Stimulated activated CD4-positive, alpha-beta T cell treated with anti-CD3 and anti-CD28 coated beads, Interleukin-12 subunit alpha, Interleukin-12 subunit beta, amount 100 ng/mL, for 24 hours (primary cell): ENCODE results near the gene TBXAS1.

Experiments
- DNase-seq, 2 experiments: peaks; one replicate each; pipeline ENCODE4 v3.0.0-alpha.2; 2020; ENCODE audit warnings: low read depth in 2 of 2

Gene TBXAS1

DNA sequence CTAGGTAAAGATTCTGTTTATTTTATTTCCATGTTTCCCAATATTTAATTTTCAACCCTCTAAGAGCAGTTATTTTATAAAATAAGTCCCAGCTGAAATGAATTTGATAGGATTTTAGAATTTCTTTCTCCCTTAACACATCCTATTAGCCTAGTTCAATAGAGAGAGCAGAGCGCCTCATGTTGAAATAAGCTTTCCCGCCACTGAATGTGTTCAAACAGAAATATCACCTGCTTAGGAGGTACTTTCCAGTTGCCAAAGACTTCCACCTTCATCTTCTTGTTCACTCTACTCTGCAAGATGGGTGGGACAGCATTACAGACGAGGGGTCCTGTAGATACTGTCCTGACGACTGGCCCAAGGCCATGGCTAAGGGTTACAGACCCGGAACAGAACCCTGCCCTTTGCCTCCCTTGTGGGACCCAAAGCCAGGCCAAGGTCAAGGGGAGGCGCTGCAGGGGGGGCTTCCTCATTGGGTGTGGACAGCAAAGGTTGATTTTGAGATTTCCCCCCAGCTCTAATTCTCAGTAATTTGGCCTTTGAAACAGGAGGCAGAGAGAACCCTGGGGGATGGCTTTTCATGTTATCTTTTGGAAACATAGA, 171.7 kb downstream of the TBXAS1 start:
- no peak for DNase-seq

DNA sequence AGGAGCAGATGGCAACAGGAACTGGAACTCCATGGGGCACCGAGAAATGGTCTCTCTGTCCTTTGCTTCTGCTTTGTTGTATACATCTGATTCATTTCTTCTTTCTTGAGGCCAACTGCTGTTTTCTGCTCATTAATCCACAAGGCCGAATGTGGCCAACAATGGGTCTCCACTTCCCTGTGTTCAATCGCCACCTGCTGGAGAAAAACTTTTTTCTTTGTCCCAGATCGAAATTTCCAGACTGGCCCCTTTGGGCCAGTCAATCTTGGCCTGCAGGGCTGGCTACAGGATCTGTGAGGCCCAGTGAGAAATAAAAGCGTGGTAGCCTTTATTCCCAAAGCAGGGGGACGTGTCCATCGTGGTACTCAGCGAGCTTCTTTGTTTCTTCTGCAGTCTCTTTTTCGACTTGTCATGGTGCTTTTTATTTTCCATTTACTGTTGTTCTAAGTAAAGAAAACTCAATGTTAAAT, 174.9 kb downstream of the TBXAS1 start:
- peak in 1 of 2 experiments; percentile 10 for DNase-seq

DNA sequence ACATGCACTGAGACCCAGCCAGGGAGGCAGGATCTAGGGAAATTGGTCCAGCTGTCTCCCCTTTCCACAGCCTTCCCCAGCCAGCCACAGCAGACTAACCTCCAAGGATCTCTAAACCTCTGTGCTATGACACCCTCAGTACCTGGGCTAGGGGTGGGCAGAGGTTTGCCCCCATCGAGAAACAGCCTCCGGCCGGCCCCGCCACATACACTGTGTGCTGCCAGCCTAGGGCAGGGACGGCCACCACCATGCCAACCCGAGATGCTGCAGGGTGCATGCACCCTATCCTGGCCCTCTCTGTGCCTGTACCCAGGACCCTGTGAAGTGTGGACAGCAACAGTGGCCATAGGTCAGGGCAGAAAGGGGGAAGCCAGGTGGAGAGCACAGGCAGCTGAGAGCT, 175.6 kb downstream of the TBXAS1 start:
- DNase-seq = no peak

DNA sequence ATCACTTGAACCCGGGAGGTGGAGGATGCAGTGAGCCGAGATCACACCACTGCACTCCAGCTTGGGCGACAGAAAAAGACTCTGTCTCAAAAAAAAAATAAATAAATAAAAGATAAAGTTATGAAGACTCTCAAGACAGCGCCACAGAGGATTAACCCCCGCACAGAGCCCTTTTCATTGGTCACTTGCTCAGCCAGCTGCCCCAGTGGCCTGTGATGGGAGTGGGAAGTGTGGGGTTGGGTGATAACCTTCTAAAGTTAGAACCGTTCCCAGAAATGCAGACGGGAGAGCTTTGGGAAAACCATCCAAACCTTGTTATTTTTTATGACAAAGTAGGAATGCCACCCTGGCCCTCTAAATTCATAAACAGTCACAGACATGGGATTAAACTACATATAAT, 176.3 kb downstream of the TBXAS1 start:
- no peak for DNase-seq

DNA sequence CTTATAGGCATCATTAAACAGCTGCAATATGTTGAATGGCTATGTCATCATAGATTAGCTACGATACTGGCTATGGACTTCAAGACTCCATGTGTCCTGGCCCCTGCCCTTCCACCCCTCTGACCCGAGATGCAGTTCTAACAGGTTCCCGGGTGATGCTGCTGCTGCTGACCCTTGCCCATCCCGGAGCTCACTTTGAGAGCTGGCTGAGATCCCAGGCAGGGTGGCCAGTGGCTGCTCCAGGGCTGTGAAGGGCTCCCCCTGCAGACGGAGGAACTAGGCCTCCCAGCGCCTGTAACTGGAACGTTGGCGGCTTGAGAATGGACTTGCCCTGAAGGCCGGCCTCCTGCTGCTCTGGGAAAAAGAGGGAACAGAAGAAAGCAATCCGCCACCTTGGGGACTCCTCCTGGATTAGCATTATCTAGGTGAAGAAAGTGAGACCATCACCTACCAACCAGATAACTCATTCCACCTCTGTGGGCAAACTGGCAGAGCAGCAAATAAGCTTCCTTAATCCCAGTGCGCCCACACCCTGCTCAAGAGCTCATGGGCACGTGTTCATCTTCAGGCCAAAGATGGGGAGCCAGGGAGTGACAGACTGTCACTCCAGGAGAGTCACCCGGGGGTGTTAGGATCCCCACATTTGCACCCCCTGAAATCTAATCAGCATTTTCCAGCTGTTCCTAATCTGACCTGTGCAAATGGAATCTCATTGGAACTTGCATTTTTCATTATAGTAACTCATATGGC, 176.9 kb downstream of the TBXAS1 start:
- no peak for DNase-seq

DNA sequence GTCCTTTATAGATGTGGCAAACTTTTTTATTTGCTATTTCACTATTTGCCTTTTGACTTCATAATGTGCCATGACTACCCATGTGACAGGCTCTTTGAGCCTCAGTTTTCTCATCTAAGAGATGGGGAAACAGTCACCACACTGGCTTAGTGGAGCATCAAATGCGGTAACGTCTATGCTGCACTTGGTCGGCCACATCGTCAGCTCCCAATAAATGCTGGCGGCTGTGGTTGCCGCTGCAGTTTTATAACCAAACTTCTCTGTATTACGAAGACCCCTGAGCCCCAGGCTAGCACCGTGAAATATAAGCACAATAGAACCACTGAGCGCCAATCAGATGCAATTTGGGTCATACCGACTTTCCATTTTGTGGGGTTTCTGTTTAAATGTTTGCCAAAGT, 177.5 kb downstream of the TBXAS1 start:
- DNase-seq = no peak

DNA sequence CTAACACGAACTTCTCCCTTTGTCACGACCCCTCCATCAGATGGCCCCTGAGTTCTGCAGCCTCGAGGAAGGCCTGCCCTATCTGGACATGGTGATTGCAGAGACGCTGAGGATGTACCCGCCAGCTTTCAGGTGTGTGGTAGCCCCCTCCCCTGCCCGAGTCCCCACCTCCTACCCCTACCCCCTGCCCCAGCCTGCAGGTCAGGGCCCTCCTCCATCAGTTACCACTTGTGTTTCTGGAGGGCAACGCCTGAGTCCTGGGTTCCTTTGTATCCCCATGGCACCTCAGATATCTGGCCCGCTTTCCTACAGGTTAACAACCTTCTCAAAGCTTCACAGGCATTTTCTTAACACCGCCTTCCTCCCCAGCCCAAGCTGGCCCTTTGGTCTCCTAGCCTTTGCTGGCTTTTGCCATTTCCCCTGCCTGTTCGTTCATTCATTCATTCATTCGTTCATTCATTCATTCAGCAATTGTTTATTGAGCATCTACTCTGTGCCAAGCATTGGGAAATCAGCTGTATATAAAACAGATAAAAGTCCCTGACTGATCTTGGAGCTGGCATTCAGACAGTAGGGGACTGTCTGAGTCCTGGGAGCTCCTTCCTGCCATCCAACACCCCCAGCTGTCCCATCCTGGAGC, 178.1 kb downstream of the TBXAS1 start:
- no peak for DNase-seq

DNA sequence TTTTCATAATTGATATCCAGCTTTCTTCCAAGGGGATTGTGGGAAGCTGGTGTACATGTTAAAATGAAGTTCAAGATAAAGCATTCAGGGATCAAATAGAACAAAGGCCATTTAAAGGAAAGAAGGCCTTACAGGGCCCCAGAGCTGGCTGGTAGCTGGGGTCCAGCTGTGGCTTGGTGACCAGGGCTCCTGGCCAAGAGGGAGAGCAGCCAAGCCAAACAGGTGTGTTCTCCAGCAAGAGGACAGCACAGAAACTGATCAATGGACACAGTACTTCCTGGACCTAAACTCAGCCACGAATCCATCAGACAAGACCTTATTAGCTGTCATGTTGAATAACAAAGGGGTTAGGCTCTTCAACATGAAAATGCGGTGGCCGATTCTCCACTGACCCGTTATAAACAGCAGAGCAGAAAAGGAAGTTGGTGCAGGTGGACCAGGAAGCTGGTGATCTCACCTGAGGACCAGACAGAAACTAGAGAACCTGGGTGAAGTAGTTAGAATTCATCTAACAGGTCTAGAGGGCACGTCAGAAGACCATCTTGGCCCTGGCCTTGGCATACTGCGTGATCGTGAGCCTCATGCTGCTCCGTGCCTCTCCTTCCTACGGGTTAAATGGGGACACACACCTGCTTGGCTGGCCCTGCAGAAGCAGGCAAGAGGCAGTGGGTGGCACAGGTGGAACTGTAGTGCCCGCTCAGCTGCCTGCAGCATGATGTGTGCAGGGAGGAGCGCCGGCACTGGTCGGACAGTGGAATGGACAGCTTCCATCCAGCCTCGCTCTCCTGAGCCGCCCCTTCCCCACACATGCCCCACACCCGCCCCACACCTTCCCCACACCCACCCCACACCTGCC, 179.9 kb downstream of the TBXAS1 start:
- DNase-seq = no peak

DNA sequence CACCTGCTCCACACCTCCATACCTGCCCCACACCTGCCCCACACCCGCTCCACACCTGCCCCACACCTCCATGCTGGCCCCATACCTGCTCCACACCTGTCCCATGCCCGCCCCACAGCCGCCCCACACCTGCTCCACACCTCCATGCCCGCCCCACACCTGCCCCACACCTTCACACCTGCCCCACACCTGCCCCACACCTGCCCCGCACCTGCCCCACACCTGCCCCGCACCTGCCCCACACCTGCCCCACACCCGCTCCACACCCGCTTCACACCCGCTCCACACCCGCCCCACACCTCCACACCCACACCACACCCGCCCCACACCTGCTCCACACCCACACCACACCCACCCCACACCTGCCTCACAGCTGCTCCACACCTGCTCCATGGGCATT, 180.7 kb downstream of the TBXAS1 start:
- no peak for DNase-seq

DNA sequence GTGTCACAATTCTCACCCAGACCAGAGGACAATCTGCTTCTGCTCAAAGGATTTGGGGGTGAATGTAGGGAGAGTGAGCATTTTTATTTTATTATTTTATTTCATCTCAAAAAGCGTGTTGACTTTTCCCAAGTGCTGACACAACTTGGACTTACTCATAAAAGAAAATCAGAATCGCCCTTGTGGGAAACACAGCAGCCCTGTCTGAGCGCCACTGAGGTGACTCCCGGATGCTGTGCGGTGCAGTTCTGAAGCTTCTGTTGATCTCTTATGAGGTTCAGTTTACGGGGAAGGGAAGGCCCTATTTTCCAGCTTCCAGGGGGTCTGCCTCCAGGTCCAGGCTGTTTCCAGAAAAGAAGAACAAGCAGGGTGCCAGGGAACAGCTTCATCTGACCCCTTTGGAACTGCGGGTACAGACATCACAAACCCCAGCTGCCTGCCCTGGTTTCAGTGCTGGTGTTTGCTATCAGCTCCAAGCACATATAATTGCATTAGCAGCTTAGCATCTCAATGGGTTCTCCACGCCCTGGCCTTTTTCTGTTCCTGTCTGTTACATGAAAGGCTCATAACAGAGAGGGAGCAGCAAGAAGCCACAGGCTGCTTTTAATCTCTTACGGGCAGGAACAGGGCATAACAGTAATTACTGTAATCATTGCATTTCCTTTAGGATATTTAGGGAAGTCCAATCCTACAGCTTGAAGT, 181.3 kb downstream of the TBXAS1 start:
- DNase-seq = no peak

DNA sequence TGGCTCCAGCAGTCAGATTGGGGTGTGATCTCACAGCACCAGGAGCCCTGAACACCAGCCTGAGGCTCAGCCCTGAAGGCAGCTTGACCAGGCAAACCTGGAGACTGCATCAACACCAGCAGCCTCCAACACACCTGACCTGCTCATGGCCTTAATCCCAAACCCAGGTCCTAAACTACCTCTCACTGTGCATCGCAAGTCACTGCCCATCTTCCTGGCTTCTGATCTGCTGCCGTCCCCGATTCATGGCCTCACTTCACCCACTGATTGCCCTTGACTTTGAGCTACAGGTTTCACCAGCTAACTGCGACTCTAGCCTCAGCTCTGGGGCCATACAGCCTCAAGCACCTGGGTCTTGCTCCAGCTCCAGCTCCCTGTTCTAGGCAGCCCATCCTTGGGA, 184.6 kb downstream of the TBXAS1 start:
- no peak for DNase-seq

DNA sequence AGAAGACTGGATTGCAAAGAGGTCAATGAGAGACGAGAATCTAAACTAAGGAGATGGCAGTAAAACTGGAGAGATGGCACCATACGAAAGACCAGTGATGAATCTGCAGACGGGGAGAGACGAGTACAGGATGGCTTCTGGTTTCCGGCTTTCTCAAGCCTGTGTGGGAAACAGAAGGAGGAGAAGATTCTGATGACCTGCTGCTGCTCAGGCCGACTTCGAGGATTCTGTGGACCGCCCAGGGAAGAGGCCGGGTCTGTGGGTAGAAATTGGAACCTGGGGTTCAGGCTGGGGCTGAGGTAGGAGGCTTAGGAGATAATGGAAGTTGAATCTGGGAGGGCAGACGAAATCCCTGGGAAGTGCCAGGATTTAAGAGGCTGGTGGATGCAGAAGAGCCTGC, 185.1 kb downstream of the TBXAS1 start:
- no peak for DNase-seq

DNA sequence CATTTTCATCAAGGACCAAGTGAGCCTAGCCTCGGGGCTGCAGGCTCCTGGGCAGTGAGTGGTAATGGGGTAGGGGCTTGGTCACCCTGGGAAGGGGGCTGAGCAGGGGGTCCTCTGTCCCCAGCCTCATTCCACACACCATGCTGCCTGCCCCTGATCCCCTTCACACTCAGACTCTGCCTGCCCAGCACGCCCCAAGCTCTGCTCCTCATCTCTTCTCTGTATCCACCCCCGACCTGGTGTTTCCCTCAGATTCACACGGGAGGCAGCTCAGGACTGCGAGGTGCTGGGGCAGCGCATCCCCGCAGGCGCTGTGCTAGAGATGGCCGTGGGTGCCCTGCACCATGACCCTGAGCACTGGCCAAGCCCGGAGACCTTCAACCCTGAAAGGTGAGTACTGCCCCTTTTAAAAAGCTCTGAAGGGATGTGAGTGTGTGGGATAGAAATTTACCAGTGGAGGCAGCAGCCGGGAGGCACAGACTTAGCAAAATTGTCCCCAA, 186.5 kb downstream of the TBXAS1 start:
- no peak for DNase-seq

DNA sequence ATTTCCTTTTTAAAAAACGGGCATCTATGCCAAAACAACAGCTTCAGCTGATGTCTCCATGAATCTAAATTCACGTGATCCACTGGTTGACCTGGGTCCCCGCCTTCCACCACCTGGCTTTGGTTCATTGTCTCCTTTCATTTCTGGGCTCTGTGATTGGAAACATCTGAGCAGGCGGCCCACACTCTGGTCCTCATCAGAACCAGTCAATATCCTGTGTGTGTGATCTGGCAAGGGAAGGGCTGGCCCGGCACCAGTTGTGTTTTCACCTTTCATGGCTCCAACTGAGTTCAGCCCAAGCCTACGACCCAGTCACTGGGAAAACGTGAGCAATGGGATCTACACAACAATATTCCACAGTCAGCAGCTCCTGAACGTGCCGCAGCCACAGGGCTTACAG, 187.5 kb downstream of the TBXAS1 start:
- DNase-seq = no peak

DNA sequence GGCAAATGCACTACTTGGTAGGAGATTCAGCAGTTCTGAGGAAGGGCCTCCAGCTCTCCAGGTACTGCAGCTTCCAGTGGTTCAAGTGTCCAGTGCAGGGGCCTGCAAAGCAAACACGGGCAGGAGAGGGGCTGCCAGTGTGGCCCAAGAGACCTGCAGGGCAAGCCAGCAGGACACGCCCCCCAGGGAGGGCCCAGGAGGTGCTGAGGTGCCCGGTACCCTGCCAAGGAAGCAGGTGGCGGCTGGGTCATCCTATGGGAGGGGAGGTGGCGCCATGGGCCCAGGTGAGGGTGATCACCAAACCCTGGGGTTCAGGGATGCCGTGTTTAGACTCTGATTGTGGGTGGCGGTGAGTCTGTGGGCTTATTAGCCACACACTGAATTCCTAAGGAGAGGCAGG, 188.0 kb downstream of the TBXAS1 start:
- DNase-seq = no peak

DNA sequence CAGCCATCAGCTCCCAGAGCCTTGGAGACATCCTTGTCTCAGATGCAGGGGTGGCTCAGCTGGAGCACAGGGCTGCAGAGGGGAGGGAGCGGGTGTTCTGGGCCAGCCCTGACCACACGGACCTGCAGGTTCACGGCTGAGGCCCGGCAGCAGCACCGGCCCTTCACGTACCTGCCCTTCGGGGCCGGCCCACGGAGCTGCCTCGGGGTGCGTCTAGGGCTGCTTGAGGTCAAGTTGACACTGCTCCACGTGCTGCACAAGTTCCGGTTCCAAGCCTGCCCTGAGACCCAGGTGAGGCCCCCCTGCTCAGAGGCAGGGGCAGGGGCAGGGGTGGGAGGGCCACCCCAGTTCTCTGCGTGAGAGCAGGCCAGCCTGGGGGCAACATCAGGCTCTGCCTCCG, 188.5 kb downstream of the TBXAS1 start:
- DNase-seq = no peak

DNA sequence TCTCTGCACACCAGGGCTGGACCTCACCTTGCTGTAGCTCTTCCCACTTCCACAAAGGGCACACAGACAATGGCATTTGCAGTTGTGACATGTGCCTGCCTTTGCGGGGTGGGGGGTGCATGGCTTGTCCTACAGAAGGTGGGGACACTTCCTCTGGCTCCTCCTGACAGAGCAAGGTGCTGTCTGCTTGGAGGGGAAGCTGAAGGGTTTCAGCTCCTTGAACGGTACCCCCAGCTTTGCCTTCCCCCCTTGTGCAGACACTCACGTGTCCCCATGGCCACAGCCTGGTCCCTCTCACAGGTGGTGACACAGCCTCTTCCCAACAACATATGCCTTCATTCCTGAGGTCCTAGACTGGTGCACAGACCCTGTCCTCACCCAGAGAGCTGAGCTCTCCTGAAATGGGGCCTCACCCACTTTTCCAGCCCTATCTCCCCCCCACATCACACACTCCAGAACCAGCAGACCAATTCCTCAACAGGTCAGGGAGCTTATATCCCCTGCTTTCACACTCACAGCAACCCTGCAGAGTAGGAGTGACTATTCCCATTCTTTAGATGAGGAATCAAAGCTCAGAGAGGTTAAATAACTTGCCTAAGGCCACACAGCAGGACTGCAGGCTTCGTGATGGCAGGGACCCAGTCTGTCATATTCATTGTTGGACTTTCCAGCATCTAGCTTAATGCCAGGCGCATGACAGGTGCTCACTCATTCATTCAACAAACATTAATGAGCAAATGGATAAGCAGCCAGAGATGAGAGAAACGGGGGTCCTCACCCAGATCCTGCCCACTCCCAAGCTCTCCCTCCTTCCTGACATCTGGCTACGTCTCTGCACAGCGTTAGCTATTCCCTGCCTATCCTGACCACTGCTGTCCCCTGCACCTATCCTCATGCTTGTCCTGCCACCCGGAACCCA, 189.3 kb downstream of the TBXAS1 start:
- no peak for DNase-seq

DNA sequence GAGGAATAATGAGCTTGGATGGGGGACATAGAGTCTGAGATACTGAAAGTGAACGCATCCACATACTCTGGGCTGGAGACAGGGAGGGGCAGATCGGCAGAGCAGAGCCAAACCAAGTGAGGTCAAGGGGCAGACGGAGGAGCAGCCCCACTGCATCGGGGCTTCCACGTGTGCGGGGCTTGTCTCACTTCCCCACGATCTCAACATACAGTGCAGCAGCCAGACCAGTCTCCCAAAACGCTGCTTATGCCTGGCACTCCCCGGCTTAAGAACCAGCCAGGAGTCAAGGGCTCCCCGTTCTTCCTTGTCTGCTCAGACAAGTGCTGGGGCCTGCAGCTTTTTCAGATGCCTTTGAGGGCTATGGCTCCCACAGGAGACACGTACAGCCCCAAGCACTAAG, 190.1 kb downstream of the TBXAS1 start:
- no peak for DNase-seq

DNA sequence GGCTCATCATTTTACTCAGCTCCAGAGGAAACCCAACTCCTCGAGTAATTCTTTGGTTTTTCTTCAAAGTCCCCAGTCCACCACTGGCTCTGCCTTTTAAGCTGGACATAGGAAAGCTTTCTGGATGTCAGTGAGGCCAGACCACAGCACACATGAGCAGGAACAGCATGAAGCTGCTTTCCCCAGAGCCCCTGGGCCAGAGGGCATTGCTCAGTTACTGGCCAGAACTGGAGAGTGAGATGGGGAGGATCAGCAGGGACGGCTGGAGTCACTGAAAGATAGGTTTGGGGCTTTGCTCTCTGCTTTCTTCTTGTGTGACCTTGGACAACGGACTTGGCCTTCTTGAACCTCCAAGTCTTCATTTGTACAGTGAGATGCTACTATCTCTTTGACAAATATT, 190.5 kb downstream of the TBXAS1 start:
- no peak for DNase-seq

DNA sequence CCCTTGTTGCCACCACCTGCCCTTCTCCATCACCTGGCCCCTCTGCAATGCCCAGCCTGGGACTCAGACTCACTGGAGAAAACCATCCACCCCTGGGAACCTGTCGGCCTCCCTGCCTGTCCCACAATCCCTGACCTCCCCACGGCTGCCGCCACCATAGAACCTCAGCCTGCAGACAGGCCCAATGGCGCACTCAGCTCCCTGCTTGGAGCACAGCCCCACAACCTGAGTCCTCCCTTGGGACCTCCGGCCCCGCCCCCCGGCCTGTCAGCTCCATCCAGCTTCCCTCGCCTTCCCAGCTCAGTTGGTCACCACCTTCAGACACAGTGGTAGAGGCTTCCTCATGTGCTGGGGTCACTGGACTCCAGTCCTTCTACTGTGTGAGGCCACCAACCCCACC, 192.5 kb downstream of the TBXAS1 start:
- DNase-seq = no peak
